ENCODE measurements around the gene DEK.

DNA sequence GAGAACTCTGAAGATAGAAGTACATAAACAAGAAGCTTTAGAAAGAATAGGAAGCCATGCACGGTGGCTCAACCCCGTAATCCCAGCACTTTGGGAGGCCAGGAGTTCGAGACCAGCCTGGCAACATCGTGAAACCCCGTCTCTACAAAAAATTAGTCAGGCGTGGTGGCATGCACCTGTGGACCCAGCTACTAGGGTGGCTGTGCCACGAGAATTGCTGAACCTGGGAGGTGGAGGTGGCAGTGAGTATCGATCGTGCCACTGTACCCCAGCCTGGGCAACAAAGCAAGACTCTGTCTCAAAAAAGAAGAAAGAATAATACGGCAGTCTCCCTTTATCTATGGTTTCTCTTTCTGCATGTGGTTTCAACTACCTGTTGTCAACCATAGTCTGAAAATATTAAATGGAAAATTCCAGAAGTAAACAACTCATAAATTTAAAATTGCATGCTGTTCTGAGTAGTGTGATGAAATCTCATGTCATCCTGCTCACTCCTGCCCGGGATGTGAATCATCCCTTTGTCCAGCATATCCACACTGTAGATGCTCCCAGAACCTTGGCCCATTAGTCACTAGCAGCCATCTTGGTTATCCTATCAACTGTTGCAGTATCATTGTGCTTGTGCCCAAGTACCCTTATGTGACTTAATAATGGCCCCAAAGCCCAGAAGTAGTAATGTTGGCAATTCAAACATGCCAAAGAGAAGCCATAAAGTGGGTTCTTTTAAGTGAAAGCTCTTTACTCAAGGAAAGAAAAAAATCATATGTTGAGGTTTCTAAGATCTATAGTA is 22.1 kb downstream of the DEK start:
- TF ChIP-seq ZNF274 (IDR thresholded peaks at IDR 0.05; ENCODE audit: low read depth, low read length) = no peak
- no peak for TF ChIP-seq YY1 (IDR thresholded peaks at IDR 0.05; ENCODE audit: insufficient read depth, insufficient read length)

Data from NT2/D1 (cell line).